Activated CD4-positive, alpha-beta T cell treated with anti-CD3 and anti-CD28 coated beads, Interleukin-2, Interleukin-6, amounts not matched to agents 100 ng/mL and 50 ng/mL, durations not matched to agents 16 hours and 8 hours (primary cell): Measurements from ENCODE around the gene PILRB.
"Not testable (repeated sequence)": the region's sequence is repeated elsewhere in the genome, so short reads cannot be mapped to it uniquely, and the experiment has no call there.

Experiments used
- DNase-seq: peaks from one replicate; pipeline ENCODE4 v3.0.0-alpha.2; 2020

The PILRB gene

DNA sequence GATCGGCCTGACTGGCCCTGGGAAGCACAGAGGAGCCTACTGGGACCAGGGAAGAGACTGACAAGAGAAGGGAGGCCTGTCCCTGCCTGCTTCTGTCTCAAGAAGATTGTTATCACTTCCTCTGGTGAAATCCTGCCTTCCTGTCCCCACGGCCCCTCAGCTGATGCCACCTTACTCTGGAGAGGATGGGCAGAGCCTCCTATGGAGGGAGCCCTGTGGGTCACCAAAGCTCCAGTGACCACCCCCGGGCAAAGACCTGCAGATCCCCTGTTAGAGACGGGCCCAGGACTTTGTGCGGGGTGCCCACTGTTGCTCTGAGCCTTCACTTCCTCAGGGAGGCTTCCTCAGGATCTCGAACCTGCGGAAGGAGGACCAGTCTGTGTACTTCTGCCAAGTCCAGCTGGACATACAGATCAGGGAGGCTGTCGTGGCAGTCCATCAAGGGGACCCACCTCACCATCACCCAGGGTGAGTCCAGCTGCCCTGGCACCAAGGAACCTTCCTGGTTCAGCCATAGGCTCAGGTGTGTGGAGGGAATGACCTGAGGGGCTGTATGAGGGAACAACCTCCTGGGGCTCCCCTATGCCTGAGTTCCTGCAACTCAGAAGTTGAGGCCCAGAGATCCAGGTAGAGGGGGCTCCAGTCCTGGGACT is 1.4 kb upstream of the PILRB start:
- no peak for DNase-seq

GRCh38 chr7:100357131-100357561 is 771 bp upstream of the PILRB start:
- DNase-seq = no peak

GRCh38 chr7:100358857-100359212 is 918 bp downstream of the PILRB start:
- DNase-seq = no peak

DNA sequence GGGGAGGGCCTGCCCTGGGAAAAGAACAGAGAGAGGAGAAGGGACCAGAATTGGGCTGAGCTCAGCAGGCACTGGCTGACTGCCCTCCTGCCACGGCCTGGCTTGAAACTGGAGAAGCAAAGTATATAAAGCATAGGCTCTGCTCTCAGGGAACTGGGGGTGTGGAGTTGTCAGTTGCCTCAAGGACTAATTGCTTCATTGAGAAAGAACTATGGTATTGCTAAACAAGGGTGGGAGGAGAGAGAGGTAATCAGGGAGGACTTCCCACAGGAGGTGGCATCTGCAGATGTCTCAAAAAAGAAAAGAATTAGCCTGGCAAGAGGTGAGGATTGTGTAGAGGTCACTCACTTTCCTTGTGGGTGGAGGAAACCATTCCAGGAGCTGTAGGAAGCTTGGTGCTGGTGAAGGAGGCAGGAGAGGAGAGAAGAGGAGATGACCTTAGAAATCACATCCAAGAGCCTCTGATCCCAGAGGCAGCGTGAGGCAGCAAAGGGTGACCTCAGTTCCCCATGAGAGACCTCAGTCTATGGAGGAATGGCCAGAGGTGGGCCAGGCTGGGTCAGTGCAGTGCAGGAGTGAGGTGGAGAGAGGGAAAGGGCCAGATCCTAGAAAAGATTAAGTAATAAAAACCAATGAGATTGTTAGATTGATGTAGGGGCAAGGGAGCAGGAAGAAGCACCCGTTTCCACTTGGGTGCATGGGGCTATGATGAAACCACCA is 2.4 kb downstream of the PILRB start:
- no peak for DNase-seq

DNA sequence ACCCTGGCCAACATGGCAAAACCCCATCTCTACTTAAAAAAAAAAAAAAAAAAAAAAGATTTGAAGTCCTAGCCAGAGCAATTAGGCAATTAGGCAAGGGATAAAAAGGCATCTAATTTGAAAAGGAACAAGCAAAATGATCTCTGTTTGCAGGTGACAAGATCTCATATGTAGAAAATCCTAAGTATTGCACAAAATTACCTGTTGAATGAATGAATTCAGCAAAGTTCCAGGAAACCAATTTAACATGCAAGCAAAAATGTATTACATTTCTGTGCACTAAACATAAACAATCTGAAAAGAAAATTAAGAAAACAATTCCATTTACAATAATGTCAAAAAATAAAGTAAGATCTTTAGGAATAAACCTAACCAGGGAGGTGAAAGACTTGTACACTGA is 5.2 kb downstream of the PILRB start:
- DNase-seq = no peak

GRCh38 chr7:100363797-100364196 is 5.9 kb downstream of the PILRB start:
- DNase-seq = not testable (repeated sequence)

DNA sequence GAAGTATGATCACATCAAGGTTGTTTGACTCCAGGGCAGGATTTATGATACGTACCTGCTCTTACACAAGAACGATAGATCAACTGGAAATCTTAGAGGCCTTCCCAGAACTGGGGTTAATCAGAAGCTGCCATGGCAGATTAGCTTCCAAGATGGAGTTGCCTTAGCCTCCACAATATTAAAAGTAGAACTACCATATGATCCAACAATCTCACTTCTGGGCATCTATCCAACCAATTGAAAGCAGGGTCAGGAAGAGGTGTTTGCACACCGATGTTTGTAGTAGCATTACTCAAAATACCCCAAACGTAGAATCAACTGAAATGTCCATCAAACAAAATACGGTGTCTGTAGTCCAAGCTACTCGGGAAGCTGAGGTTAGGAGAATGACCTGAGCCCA is 6.6 kb downstream of the PILRB start:
- no peak for DNase-seq

GRCh38 chr7:100365998-100366367 is 8.1 kb downstream of the PILRB start:
- not testable (repeated sequence) for DNase-seq

DNA sequence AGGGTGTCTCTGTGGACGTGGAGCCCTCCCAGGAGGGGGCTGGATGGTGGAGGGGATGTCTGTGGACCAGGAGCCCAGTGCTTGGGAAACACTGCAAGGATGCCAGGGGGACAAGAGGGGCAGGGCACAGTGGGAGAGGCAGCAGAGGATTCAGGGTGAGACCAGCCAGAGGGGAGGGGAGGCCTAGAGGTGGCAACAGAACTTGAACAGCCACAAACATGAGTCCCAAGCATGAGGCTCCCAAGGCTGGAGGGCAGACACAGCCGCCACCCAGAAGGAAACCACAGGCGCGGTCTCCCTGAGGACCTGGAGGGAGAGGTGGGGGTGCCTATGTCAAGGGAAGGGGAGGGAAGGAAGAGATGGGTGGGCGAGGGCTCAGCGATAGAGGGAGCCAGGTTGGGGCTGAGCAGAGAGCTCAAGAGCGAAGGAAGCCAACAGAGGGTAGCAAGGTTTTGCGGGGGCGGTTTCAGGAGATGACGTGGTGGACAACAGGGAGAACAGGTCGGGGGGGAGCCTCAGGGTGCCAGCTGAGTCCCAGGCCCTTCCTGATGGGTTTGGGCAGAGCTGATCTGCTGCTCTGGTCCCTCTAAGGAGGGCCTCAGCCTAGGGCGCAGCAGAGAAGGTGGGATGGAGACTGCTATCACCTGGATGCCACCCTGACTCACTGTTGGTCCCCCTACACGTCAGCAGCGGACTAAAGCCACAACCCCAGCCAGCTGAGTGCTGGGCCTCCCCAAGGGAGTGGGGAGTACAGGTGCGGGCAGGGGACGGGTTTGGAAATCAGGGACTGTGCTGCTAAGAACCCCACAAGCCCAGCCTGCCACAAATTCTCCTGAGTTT is 8.7 kb downstream of the PILRB start:
- DNase-seq = peak; percentile 18

DNA sequence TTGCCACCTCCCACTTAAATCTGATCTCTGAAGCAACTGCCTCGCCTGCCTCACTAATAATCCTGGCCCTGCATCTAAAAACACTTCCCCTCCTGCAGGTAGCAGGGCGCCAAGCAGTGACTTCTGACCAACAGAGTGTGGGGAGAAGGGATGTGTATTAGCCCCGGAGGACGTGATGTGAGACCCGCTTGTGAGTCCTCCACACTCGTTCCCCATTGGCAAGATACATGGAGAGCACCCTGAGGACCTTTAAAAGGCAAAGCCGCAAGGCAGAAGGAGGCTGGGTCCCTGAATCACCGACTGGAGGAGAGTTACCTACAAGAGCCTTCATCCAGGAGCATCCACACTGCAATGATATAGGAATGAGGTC is 9.3 kb downstream of the PILRB start:
- DNase-seq = no peak

DNA sequence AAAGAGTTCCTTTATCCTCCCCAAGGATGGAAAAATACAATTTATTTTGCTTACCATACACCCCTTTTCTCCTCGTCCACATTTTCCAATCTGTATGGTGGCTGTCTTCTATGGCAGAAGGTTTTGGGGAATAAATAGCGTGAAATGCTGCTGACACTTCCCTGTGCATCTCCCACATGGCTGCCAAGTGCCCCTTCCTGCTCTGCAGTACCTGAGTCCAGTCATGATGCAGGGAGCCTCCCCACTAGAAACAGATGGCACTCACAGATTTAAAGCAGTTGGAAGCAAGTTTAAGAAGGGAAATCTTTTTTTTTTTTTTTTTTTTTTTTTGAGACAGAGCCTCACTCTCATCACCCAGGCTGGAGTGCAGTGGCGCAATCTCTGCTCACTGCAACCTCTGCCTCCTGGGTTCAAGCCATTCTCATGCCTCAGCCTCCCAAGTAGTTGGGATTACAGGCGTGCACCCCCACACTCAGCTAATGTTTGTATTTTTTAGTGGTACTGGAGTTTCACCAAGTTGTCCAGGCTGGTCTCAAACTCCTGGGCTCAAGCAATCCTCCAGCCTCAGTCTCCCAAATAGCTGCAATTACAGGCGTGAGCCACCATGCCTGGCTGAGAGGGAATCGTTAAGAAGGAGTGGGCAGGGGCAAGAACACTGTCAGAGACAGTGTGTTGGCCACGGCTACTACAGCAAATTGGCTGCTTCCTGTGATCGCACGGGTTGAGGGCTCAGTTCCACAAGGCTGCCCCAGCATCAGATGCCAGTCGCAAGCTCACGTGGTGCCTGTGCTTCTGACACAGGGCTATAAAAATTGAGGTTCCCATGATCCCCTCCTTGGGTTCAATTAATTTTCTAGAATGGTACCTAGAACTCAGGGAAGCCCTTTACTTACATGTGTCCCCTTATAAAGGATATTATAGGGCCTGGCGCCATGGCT is 10.0 kb downstream of the PILRB start:
- no peak for DNase-seq

- no peak for DNase-seq
Measured at GRCh38 chr7:100369105-100369504, 11.2 kb downstream of the PILRB start.

DNA sequence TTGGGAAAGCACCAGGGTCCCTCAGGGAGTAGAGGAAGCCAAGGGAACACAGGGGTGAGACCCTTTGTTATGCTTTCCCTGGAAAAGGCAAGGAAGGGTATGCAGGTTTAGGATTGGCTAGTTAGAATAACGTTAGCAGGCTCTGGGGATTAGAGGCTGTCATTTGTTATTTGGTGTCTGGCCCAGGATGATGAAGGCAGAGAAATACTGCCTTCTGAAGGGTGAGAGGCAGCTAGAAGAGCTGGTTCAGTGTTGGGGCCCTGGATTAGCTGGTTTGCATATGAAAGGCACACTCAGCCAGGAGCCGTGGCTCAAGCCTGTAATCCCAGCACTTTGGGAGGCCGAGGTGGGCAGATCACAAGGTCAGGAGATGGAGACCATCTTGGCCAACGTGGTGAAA is 12.4 kb downstream of the PILRB start:
- no peak for DNase-seq

- no peak for DNase-seq
Measured at GRCh38 chr7:100370746-100371145, 12.8 kb downstream of the PILRB start.

DNA sequence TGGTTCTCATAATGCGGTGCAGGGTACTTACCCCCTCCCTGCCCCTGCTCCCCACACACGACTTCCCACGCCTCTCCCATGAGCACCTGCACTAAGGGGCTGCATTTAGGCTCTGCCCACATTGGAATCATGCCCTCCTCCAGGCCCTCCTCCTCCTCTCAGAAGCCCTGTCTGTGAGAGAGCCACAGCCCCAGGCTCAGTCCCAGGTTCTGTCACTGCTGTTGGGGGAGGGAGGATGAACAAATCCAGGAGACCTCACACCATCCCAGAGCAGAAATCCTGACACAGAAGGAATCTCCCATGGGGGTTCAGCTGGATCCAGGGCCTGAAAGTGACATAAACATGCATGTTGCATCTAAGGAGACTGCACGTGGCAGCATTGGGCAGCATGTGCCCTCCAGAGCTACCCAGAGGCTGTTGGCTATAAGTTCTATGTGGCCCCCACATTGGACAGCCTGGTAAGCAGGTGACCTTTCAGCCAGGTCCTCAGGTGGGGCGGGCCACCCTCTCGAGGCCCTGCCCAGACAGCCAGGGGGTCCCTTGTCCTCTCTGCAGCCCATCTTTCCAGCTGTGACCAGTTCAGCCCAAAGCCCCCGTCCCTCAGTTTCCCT is 13.7 kb downstream of the PILRB start:
- DNase-seq = no peak

GRCh38 chr7:100372256-100372655 is 14.3 kb downstream of the PILRB start:
- DNase-seq = peak; percentile 38

GRCh38 chr7:100372694-100373093 is 14.8 kb downstream of the PILRB start:
- DNase-seq = no peak

DNA sequence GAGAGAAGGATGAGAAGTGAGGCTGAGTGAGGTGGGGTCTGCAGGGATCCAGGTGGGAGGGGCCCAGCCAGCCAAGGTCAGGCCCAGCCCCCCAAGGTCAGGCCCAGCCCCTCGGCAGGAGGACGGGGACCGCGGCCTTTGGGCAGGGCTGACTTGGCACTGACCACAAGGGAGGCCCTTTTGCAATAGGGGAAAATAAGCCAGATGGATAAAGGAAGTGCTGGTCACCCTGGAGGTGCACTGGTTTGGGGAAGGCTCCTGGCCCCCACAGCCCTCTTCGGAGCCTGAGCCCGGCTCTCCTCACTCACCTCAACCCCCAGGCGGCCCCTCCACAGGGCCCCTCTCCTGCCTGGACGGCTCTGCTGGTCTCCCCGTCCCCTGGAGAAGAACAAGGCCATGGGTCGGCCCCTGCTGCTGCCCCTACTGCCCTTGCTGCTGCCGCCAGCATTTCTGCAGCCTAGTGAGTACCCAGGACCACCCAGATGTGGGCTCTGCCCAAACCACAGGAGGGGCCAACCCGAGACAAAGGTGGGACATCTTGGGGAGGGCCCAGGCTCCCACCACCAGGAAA is 15.4 kb downstream of the PILRB start, which contains the start of gene PILRA:
Gene PILRA, plus strand, starts transcription at position 227 of the 571 bp plus-strand sequence. Its CDS starts 170 bp downstream, at position 397.
- DNase-seq = no peak

- not testable (repeated sequence) for DNase-seq
Measured at GRCh38 chr7:100373870-100374598, 16.1 kb downstream of the PILRB start.

- no peak for DNase-seq
Measured at GRCh38 chr7:100374601-100375000, 16.7 kb downstream of the PILRB start.

- no peak for DNase-seq
Measured at GRCh38 chr7:100376066-100376465, 18.1 kb downstream of the PILRB start.
